Upper lobe of left lung (tissue), 4 donors: Measurements from ENCODE around the gene SNTA1.

Source experiments
- CTCF ChIP-seq, 6 experiments: fragments of 450-650 bp in 4 of 6; fragments of 200-600 bp in 2 of 6; sonication (generic) in 2 of 6; IDR thresholded peaks; one replicate each; pipeline ENCODE4 v1.5.1; 2016 to 2019; ENCODE audit warnings: antibody characterized with exemption in 6 of 6
- POLR2A ChIP-seq, 4 donors: fragments of 450-650 bp; IDR thresholded peaks; one replicate each; pipeline ENCODE4 v1.5.1; 2016 to 2017; ENCODE audit warnings: antibody characterized with exemption in 4 of 4, mild to moderate bottlenecking in 2 of 4
- POLR2AphosphoS5 ChIP-seq, 2 donors: sonication (generic); formaldehyde crosslinking; IDR thresholded peaks; one replicate each; pipeline ENCODE4 v1.5.1; 2017; ENCODE audit warnings: antibody characterized with exemption in 2 of 2

GRCh38 chr20:33470457-33470856 lies 26.9 kb upstream of the SNTA1 start:
- TF ChIP-seq POLR2AphosphoS5 (IDR thresholded peaks at IDR 0.05) (no peak), CTCF (IDR thresholded peaks at IDR 0.05) (no peak), POLR2A (IDR thresholded peaks at IDR 0.05) (no peak)
